DMS153 treated with DMSO at 0.1 percent for 48 hours (cell line): ENCODE data around the gene PAPLN.

ENCODE experiments used
- DNase-seq: peaks from one replicate; lab custom pipeline; 2025; ENCODE audit not compliant: unreplicated experiment; lab: John Stamatoyannopoulos, UW

Gene PAPLN

DNA sequence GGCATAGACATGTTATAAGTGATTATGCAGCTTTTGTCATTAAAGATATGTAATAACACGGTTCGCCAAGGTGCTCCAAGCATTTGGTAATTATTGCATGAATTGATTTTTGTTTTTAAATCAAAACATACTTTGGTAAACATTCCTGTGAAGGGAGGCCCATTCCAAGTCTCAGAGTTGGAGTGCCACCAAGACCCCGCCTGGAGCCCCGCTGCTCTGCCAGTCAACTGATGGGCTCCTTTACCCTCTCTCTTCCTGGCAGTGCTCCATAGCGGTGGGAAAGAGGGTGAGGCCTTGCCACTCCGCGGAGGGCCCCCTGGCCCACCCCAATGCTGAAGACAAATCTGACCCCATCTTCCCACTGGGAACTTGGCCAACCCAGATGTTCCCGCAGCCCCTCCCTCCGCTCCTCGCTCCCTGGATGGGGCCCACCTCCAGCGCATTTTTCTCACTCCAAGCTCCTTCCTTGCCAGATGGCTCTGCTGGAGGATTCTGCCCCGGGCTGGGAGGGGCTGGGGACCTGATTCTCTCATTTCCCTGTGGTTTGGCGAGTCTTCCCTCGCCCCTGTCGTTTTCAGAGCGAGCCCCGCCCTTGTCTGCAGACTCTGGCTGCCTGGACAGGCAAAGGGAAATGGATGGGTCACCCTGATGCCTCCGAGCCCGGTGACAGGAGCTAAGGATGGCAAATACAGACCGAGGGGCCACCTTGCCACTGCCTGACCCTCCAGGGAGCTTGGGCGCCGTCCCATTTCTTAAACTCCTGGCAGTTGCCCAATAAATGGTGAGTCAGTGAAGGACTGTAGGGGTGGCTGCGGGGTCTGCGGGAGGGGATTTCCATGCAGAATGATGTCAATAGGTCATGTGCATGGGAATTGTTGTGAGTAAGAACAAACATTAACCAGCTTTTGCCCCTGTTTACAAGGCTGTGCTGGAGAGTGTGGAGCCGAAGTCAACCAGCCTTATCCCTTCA lies 9.2 kb upstream of the PAPLN start:
- no peak for DNase-seq

DNA sequence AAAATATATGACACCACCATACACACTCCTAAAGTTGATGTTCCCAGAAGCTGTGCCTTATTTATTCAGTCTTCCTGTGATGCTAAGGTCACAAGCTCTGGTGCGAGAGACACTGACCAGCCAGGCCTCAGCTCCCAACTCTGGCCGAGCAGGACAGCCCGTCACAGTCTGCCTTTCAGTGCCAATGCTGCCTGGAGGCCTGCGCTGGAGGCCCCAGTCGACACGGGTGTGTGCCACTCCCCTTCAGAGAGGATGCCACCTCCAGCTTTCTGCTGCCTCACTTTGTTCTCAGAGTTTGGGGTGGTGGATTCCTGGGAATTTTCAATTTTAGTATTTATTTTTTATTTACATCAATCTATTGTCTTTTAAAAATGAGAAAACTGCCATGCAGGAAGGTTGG lies 7.3 kb upstream of the PAPLN start:
- DNase-seq, result no peak

DNA sequence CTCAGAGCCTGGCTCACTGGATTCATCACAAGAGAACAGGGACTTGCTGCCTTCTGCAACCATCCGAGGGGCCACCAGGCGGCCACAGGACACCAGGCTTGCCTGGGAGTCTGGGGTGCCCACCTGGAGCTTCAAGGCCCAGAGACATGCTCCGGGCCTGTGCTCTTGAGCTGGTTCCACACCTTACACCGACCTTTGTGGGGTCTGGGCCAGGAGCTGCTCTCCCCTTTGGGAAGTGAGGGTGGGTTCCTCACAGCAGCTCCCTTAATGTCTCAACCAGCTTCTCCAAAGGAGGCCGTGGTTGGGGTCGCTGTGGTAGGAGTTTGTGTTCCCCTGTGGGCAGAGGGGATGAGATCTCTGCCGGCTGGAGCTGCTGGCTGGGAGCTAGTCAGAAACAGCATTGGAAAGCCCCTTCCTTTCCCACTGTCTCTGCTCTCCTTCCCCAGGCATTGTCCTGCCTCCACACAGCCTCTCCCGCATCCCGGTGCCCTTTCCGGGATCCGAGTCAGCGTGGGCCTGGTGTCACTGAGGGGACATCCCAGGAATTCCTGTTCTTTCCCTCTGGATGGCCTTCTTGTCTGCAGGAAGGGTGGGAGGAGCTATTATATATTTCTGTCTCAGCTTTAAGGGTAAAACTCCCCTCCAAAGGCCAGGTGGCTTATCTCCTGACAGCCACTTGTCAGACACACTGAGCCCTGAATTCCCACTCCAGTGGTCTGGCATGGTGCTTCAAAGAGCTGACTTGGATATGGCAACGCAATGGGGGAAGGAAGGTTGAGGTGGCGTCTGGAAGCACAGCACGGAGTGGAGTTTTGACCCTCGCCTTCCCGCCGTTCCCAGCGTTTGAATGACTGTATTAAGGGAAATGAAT lies 5.1 kb upstream of the PAPLN start:
- DNase-seq, result no peak

DNA sequence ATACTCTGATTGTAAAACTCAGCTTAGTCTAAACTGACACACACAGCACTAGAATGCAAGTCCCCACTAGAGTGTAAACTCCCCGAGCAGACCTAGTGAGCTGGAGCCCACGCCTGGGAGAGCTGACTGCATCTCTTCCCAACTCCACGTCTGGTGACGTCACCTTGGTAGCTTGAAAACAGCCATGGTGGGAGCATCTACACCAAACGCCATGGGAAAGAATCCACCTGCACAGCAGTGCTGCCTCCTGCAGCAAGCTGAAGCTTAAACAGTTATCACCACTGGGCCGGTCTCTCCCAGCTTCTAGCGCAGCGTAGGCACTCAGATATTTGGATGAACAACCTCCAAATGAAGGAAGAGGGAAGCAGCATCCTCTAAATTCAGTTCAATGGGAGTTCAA lies 4.3 kb upstream of the PAPLN start:
- DNase-seq, result no peak

DNA sequence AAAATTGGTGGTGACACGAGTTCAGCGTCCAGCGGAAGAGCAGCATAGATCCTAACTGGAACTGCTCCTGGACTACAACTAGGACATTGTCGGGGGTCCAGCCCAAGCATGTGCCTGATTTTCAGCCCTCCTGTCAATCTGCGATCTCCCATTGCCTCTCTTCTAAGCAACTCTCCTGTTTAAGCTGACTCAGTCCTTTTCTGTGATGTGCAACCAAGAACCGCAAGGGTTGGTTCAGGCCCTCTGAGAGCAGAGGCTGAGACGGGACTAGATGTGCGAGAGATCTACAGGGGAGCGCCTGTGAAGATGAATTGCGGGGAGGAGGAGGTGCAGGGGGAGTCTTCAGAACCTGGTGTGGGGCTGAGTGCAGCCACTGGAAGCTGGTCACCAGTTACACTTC lies 3.7 kb upstream of the PAPLN start:
- DNase-seq, result no peak

DNA sequence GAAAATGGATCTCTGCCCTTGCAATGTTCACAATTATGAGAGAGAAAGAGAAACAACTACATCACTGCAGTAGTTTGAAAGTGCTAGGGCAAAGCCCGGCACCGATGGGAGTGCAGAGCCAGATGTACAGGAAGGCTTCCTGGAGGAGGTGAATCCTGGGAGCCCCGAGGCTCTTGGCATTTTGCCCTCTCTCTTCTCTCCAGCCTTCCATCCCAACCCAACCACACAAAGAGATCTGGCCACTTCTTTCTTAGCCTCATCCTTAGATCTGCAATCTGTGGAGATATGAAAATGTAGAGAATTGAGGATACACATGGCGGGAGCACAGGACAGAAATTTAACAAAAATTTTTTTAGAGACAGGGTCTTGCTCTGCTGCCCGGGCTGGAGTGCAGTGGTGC lies 3.3 kb upstream of the PAPLN start:
- no peak for DNase-seq

DNA sequence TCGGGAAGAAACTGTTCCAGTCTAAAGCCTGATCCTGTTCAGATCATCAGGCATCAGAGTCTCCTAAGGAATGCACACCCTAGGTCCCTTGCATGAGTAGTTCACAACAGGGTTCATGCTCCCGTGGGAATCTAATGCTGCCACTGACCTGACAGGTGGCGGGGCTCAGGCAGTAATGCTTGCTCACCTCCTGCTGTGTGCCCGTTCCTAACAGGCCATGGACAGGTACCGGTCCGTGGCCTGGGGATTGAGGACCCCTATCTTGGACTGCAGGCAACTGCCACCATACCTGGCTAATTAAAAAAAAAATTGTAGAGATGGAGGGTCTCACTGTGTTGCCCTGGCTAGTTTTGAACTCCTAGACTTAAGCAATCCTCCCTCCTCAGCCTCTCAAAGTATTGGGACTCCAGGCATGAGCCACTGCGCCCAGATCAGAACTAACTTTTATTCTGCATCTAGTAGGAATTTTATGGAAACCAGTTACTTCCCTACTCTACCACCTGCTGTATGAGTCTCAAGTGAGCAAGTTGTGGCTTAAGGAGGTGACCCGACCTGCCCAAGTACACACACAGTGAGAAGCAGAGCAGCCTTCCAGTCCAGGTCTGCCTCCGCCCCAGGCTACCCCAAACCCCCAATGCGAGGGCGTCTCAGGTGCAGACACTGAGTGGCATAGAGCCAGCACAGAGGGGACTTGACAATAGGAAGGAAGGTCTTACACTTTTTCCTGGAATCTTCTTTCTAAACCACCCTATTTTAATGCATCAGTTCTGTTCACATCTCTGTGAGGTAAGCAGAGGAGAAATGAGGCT lies 2.5 kb upstream of the PAPLN start:
- DNase-seq, result no peak

DNA sequence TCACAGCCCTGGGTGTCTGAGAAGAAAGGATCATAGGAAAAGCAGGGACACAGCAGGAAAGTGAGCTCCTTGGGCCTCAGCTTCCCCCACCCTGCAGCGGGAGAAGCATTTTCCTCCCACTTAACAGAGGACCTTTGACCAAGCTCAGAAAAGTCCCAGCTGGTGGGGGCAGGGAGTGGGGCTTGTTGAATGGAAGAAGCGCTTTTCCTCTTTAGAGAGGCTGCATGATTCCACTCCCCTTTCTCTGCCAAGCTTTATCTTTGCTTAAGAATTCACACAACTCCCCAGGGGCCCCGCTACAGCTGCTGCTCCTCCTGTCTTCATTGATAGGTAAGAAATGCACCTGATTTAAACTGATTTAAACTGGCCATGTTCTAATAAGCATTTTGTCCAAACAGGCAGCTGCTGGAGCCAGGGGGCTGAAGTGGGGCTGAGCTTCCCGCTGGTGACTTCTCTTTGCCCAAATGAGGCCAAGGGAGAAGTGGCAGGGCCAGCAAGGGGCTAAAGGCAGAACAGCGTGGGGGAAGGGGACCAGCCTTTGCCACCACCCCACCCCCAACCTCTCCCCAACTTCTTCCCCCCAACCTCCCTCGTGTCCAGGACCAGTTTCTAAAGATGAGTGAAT lies 1.7 kb upstream of the PAPLN start:
- DNase-seq, result no peak

DNA sequence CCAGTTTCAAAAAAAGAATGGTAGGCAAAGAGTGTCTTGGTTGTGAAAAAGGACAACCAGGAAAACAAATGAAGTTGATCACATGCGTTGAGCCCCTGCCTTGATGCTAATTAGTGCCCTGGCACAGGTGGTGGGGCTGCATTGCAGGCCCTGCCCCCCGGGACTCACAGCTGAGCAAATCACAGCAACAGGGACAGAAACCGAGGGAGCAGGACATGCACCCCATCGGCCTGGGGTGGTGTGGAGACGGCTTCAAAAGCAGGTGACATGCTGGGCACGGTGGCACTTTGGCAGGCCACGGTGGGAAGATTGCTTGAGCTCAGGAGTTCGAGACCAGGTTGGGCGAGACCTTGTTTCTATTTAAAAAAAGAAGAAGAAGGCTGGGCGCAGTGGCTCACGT lies 1.1 kb upstream of the PAPLN start:
- DNase-seq, result no peak

DNA sequence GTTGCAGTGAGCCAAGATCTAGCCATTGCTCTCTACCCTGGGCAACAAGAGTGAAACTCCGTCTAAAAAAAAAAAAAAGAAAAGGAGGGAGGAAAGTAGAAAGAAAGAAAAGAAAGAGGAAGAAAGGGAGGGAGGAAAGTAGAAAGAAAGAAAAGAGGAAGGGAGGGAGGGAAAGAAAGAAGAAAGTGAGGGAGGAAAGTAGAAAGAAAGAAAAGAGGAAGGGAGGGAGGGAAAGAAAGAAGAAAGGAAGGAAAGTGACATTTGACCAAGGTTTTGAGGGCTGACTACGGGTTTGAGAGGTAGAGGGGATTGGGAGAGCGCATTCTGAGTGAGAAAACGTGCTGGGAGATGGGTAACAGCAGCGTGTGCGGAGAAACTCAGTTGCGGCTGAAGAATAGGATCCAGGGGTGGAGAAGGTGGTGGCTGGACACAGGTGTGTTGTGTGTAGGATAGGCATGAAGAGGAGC lies 521 bp upstream of the PAPLN start:
- DNase-seq, result no peak

DNA sequence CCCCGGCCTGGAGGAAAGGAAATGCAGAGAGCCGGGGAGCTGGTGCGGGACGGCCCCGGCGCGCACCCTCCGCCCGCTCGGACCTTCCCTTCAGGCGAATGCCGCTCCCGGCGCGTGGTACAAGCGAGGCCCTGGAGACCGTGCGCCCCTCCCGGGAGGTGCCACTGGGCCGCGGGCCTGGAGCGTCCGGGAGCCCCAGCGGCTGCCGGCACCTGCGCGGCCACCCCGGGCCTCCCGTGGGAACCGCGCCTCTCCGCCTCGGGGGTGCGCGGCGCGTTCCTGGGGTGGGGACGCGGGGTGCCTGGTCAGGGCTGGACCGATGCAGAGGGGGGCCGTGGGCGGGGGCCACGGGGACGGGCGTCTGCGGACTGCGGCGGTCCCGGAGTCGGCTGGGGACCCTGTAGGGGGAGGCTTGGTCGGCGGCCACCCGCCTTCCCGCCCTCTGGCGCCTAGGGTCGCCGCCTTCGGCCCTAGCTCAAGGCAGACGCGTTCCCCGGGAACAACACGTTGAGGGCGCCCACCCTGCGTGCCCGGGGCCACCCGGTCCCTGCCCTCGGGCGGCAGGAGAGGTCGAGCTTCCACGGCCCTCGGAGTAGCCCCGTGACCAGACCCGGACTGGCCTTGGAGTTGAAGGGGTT lies 599 bp downstream of the PAPLN start:
- no peak for DNase-seq

DNA sequence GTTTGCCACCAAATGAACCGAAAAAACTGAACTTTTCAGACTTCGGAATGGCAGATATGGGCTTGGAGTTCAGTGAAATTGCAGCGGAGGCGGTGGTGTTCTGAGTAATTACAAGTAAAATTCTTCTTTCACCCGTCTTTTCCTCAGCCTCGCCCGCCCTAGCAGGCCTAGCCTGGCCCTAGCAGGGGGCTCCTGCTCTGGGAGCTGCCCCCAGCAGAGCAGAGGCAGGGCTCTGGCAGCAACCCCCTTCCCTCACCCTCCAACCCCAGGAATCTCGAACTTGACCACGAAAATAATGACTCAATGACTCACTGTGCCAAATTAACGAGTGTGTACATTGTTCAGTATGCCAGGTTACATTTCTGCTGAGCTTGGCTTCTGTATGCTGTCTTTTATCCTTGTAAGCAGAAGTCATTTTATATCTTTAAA lies 1.1 kb downstream of the PAPLN start:
- DNase-seq, result no peak

DNA sequence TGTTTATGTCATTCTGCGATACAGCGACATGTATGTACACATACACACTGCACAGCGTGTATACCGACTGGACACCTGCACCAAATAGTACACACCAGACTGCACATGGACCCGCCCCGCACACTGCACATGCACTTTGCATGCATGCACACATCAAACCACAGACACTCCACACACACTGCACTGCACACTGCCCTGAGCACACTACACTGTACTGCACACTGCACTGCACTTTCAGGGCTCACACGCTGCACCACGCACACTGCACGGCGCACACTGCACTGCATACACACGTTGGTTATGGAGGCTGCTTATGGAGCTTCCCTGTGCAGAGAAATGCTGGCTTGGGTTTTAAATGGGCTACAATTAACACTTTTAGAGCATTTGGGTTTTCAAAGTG lies 1.6 kb downstream of the PAPLN start:
- no peak for DNase-seq

DNA sequence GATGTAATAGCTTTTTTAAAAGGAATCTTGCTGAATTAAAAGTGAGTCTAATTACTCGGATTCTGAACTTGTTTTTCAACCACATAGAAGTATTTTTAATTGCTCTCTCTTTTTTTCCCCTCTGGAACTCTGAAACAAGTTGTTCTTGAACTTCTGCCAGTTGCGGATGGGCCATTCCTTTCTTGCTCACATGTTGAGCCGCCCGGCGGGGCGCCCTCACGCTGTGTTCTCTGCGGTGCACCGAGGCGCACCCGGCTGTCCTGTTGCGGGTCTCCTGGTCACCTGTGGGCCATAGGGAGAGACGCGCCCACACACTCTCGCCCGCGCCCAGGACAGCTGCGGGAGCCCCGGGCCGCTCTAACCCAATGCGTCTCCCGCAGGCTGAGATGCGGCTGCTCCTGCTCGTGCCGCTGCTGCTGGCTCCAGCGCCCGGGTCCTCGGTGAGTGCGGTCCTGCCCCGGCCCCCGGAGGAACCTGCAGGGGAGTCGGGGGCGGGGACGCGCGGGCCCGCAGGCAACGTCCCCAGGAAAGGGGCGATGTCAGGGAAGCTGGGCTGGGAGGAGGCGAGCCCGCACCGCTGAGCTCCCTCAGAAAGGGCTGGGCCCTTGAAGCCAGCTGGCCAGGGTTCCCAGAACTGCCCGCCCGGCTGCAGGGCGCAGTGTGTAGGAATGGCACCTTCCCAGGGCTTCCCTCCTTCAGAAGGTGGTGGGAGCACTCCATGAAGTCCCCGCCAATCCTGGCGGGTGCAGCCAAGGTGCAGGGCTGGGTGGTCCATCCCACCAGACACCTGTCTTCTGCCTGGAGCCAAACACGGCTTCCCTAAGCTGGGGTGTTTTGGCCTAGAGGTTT lies 2.3 kb downstream of the PAPLN start:
- no peak for DNase-seq

DNA sequence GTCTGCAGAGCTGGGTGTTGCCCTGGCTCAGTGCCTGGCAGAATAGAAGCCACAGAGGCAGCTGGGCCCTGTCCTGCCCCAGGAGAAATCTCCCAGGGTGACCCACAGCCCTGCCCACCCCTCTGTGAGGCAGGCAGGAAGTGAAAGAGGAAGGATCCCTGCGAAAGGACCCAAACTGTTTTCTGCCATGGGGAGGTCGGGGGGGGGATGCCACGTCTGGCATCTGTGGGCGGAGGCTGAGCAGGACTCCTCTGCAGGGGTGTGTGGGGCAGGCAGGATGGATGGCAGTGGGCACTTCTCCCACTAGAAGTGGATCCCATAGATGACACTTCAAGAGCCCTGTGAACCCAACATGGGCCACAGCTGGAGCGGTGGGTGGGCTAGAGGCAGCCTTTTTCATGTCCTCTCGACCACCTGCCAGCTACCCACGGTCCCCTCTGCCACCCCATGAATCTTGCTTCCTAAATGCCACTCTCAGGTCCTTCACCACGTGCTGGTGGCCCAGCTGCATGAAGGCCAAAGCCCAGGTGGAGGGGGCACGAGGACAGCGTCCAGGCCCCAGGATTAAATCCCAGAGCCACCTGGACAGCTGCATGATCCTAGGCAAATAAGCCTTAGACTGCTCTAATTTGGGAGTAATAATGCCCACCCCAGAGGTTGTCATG lies 3.6 kb downstream of the PAPLN start:
- DNase-seq, result no peak

DNA sequence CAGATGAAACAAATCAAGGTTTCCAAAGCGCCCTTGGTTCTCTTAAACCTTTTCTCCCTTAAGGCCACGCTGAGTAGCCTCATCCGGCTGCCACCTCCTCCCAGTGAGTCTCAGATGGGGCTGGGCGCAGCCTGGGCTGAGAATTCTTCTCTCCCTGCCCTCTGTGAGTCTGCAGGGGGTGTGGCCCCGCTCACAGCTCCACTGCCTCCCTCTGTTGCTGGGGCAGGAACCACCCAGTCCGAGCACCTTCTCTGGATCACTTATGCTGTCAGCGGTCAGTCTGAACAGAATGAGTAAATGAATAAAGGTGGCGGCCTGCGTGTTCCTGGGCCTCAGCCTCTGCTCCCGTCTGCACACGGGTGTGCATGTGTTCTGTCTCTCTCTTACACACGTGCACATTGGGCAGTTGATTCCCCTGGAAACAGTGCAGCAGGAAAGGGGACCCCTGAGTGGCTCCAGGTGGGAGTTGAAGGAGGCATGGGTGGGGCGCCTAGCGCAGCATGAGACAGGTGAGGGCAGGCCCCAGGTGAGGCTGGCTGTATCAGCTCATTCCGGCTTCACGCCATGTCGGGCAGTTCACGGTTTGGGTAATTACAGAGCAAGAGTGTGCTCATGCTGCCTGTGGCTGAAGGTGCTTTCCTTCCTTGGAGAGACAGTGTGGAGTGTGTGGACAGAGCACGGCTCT lies 4.3 kb downstream of the PAPLN start:
- no peak for DNase-seq

DNA sequence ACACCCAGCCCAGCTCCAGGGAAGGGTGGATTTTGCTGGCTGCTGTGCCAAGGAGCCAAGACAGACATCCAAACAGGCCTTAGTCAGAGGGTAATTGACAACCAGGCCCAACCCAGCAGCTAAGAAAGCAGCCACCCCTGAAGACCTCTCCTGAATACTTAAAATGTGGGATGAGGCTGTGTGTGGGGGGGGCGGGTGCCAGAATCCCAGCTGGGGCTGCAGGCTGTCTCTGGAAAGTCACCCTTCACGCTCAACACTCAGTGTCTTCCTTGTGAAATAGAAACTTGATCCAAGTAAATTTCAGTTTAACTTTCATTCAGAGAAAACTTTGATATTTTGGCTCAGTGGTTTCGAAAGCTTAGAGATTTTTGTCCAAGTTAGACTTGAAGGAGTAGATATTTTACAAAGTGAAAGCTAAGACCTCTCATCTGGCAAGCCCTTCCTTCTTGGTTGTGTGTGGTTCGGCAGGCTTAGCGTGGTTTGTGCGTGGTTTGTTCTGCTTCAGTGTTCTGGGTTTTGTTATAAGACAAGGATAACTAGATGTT lies 5.1 kb downstream of the PAPLN start:
- DNase-seq, result no peak

DNA sequence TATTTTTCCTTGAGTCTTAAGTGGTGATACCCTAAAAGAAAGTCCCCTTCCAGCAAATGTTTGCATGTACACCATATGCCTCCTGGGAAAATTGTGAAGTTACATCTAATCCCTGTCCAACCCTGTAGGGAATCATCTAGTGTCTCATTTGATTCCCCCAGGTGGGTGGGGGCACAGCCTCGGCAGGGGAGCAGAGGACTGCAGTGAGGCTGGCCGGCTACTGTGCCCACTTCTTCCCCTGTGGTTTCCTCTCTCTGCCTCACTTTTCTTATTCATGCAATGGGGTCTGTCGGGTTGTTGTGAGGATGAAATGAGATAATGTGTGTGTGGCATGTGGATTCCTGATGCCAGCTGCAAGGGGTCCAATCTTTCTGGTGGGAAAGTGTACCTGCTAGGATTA lies 6.0 kb downstream of the PAPLN start:
- no peak for DNase-seq
